Type B pancreatic cell (in vitro differentiated cells): Measurements from ENCODE around the gene RARB. TPM values are rescaled to one million over a fixed set of nuclear protein-coding genes. Genes with fewer than 3 reads are reported as not detected.

Experiments used
- DNase-seq: peaks from one replicate; pipeline ENCODE4 v3.0.0; 2021; ENCODE audit warnings: mixed read lengths; ENCODE audit not compliant: unreplicated experiment; ENCODE audit errors: extremely low spot score
- H3K27ac Mint-ChIP-seq: 2 replicates; pipeline ENCODE4 v1.8.0; 2021; ENCODE audit warnings: mild to moderate bottlenecking, mixed read lengths
- H3K27me3 Mint-ChIP-seq: 2 replicates; pipeline ENCODE4 v1.8.0; 2021; ENCODE audit warnings: mixed read lengths
- H3K36me3 Mint-ChIP-seq: 2 replicates; pipeline ENCODE4 v1.8.0; 2021; ENCODE audit warnings: mixed read lengths
- H3K4me1 Mint-ChIP-seq: one replicate; pipeline ENCODE4 v1.8.0; 2021; ENCODE audit warnings: mixed read lengths; ENCODE audit not compliant: unreplicated experiment
- H3K4me3 Mint-ChIP-seq: 2 replicates; pipeline ENCODE4 v1.8.0; 2021; ENCODE audit warnings: mild to moderate bottlenecking, mixed read lengths
- H3K9me3 Mint-ChIP-seq: 2 replicates; pipeline ENCODE4 v1.8.0; 2021; ENCODE audit warnings: mixed read lengths
- CTCF ChIP-seq: fragments of 200-600 bp; sonication (generic); conservative IDR thresholded peaks from 2 replicates; pipeline ENCODE4 v1.5.0; 2021; ENCODE audit warnings: antibody characterized with exemption, mild to moderate bottlenecking
- total RNA-seq: library from RNA; stranded (reverse); gene quantifications from 2 replicates; pipeline ENCODE4 v1.2.1, GENCODE V29; 2021; ENCODE audit warnings: low replicate concordance

Gene RARB
- total RNA-seq, 1 donor from 2014 or later: 28.2 TPM

- DNase-seq: no peak
- Mint-ChIP-seq H3K27me3 (no peaks in the 10 kb centered on the region), H3K27ac (no peak overlapping the region), H3K4me3 (peak overlapping the region; percentile 23), H3K4me1 (peaks cover 59% of the 10 kb centered on the region), H3K9me3 (no peaks in the 10 kb centered on the region), H3K36me3 (peaks cover 9% of the 10 kb centered on the region)
- TF ChIP-seq CTCF: no peak
Observed at GRCh38 chr3:25452740-25453139, 24.7 kb downstream of the RARB start.

GRCh38 chr3:25453619-25454004 is 25.5 kb downstream of the RARB start:
- H3K4me3 Mint-ChIP-seq: peak overlapping the region; percentile 18
- H3K4me1 Mint-ChIP-seq: peaks cover 63% of the 10 kb centered on the region
- no peaks in the 10 kb centered on the region for H3K27me3 Mint-ChIP-seq

GRCh38 chr3:25454005-25454927 is 26.2 kb downstream of the RARB start:
- Mint-ChIP-seq H3K27me3 (no peaks in the 10 kb centered on the region), H3K36me3 (peaks cover 9% of the 10 kb centered on the region), H3K27ac (peak overlapping the region; percentile 72), H3K4me1 (peaks cover 61% of the 10 kb centered on the region), H3K9me3 (no peaks in the 10 kb centered on the region), H3K4me3 (peak overlapping the region; percentile 18)
- no peak for DNase-seq
- TF ChIP-seq CTCF: no peak

More at GRCh38 chr3:25453619-25454004, 25.5 kb downstream of the RARB start:
- no peak for DNase-seq
- TF ChIP-seq CTCF: no peak
- Mint-ChIP-seq H3K27ac (peak overlapping the region; percentile 72), H3K36me3 (peaks cover 8% of the 10 kb centered on the region), H3K9me3 (no peaks in the 10 kb centered on the region)

- TF ChIP-seq CTCF: no peak
- Mint-ChIP-seq H3K4me1 (peaks cover 61% of the 10 kb centered on the region), H3K27me3 (no peaks in the 10 kb centered on the region), H3K36me3 (peaks cover 12% of the 10 kb centered on the region), H3K27ac (peak overlapping the region; percentile 82), H3K9me3 (no peaks in the 10 kb centered on the region), H3K4me3 (peak overlapping the region; percentile 74)
- no peak for DNase-seq
Observed at GRCh38 chr3:25455441-25456132, 27.5 kb downstream of the RARB start.

GRCh38 chr3:25456723-25457670 is 28.9 kb downstream of the RARB start:
- peaks cover 14% of the 10 kb centered on the region for H3K36me3 Mint-ChIP-seq
- H3K27me3 Mint-ChIP-seq: no peaks in the 10 kb centered on the region
- no peak for TF ChIP-seq CTCF
- DNase-seq: no peak
- H3K4me3 Mint-ChIP-seq: peak overlapping the region; percentile 22
- peaks cover 58% of the 10 kb centered on the region for H3K4me1 Mint-ChIP-seq
- H3K9me3 Mint-ChIP-seq: no peaks in the 10 kb centered on the region
- H3K27ac Mint-ChIP-seq: peak overlapping the region; percentile 25
